Left kidney (tissue), 2 donors: Measurements from ENCODE around the gene GSTA5. TPM values are rescaled to one million over a fixed set of nuclear protein-coding genes. Genes with fewer than 3 reads are reported as not detected.
A peak's percentile ranks its signal among the peaks of the same experiment; 100 is the strongest.
"Not testable (repeated sequence)": the region's sequence is repeated elsewhere in the genome, so short reads cannot be mapped to it uniquely, and the experiment has no call there.

ENCODE experiments used
- DNase-seq: peaks from one replicate; pipeline ENCODE4 v3.0.0-alpha.2; 2013
- polyA plus RNA-seq: library from polyadenylated mRNA; unstranded; fragments of 120-200 nt; gene quantifications from one replicate; pipeline ENCODE4 v1.2.1, GENCODE V29; 2013; ENCODE audit not compliant: insufficient read length

Gene GSTA5
- polyA plus RNA-seq, 1 donor = not detected

GRCh38 chr6:52788478-52788877 lies 52.1 kb downstream of the GSTA5 start:
- DNase-seq = peak; percentile 29

GRCh38 chr6:52787917-52788316 lies 52.7 kb downstream of the GSTA5 start:
- DNase-seq = no peak

- DNase-seq = no peak
These were observed 54.2 kb downstream of the GSTA5 start for GRCh38 chr6:52786249-52786956.

GRCh38 chr6:52782696-52783274 lies 57.8 kb downstream of the GSTA5 start:
- not testable (repeated sequence) for DNase-seq

- not testable (repeated sequence) for DNase-seq
These were observed 58.4 kb downstream of the GSTA5 start for GRCh38 chr6:52782209-52782608.

Other genes starting within 250 kb of the GSTA5 start
- 42.1 TPM for gene TMEM14A, start 169.7 kb downstream of the GSTA5 start, polyA plus RNA-seq
- gene GSTA2, start 77.3 kb downstream of the GSTA5 start, polyA plus RNA-seq = 0.71 TPM
- 0.85 TPM for gene GSTA1, start 37.0 kb downstream of the GSTA5 start, polyA plus RNA-seq
- gene GSTA3, start 68.9 kb upstream of the GSTA5 start, polyA plus RNA-seq = 0.52 TPM
- gene GSTA4, start 154.5 kb upstream of the GSTA5 start, polyA plus RNA-seq = 116 TPM
- 18.9 TPM for gene CILK1, start 221.0 kb upstream of the GSTA5 start, polyA plus RNA-seq
- gene FBXO9, start 224.6 kb upstream of the GSTA5 start, polyA plus RNA-seq = 112 TPM